ENCODE measurements around the gene STOML1. TPM values are rescaled to one million over a fixed set of nuclear protein-coding genes. Genes with fewer than 3 reads are reported as not detected.

STOML1 gene
- polyA plus RNA-seq, 2 of the 4 experiments (the other 2 are of a cell fraction): 4.3 to 4.9 TPM

- ChIA-PET POLR2A (no interaction called here), CTCF (interaction anchor here (0.8 to 3.2 kb wide), 6 partner anchors 9 to 55 kb away, joined by 3 to 9 read pairs (median 4); partner anchors contain the start of gene STOML1)
- Histone ChIP-seq H3K4me3 (no peak overlapping the region), H3K9me3 (0 out of 3 replicates have a peak, but pooled peaks cover 4% of the 10 kb centered on the region), H3K4me1 (peaks cover 15% of the 10 kb centered on the region), H3K27ac (no peak overlapping the region), H3K4me2 (no peak overlapping the region)
- DNase-seq (ENCODE audit: low read depth in 1 of 2, low spot score in 1 of 2) (no peak), FAIRE-seq (no peak), ATAC-seq (no peak)
- WGBS (ENCODE audit: missing lambda C conversion rate): 85% methylated on average over 11 of the region's 11 CpGs
- no peak for TF ChIP-seq HMGXB4 (CRISPR knock-in tag; IDR thresholded peaks at IDR 0.05; ENCODE audit: borderline replicate concordance)
These were observed 14.9 kb upstream of the STOML1 start for GRCh38 chr15:74006774-74007639.

- Histone ChIP-seq H3K27ac (no peak overlapping the region), H3K9me3 (no peaks in the 10 kb centered on the region), H3K4me3 (no peak overlapping the region), H3K4me1 (no peaks in the 10 kb centered on the region), H3K4me2 (no peak overlapping the region)
- CTCF ChIA-PET: interaction anchor here (1.4 kb wide), 1 partner anchor 9 kb away, joined by 3 read pairs; no protein-coding TSS in a partner anchor
- DNase-seq (ENCODE audit: low read depth in 1 of 2, low spot score in 1 of 2) (no peak), FAIRE-seq (no peak), ATAC-seq (no peak)
- TF ChIP-seq HES2 (IDR thresholded peaks at IDR 0.05) (no peak), ELK1 (IDR thresholded peaks at IDR 0.05; ENCODE audit: low read depth, low read length) (no peak), REST (IDR thresholded peaks at IDR 0.05) (no peak), ZC3H11A (IDR thresholded peaks at IDR 0.05) (no peak), JUN (IDR thresholded peaks at IDR 0.05) (no peak), EHMT2 (IDR thresholded peaks at IDR 0.05; ENCODE audit: low read depth) (no peak), CHD4 (IDR thresholded peaks at IDR 0.05; ENCODE audit: borderline replicate concordance) (no peak), MAZ (IDR thresholded peaks at IDR 0.05; ENCODE audit: borderline replicate concordance, low read depth, low read length) (no peak), NPAS2 (CRISPR knock-in tag; IDR thresholded peaks at IDR 0.05; ENCODE audit: borderline replicate concordance) (no peak), SREBF2 (IDR thresholded peaks at IDR 0.05) (no peak), TFCP2L1 (CRISPR knock-in tag; IDR thresholded peaks at IDR 0.05) (no peak), ATOH8 (CRISPR knock-in tag; IDR thresholded peaks at IDR 0.05; ENCODE audit: low read depth) (no peak), HEYL (CRISPR knock-in tag; IDR thresholded peaks at IDR 0.05) (no peak), E2F6 (IDR thresholded peaks at IDR 0.05; ENCODE audit: borderline replicate concordance, low read depth) (no peak), RCOR1 (IDR thresholded peaks at IDR 0.05; ENCODE audit: low read depth, low read length) (no peak), HOXA7 (CRISPR knock-in tag; IDR thresholded peaks at IDR 0.05) (no peak), USF2 (IDR thresholded peaks at IDR 0.05) (no peak), EP300 (IDR thresholded peaks at IDR 0.05) (no peak), HOXB5 (CRISPR knock-in tag; IDR thresholded peaks at IDR 0.05) (no peak)
- 94% methylated on average over 14 of the region's 27 CpGs for whole genome bisulfite sequencing (ENCODE audit: missing lambda C conversion rate)
- POLR2A ChIA-PET: no interaction called here
These were observed 5.9 kb upstream of the STOML1 start for GRCh38 chr15:73997986-73998385.
